ENCODE results near the gene SFXN5. TPM values are rescaled to one million over a fixed set of nuclear protein-coding genes. Genes with fewer than 3 reads are reported as not detected.

Gene SFXN5
- polyA plus RNA-seq, 1 donor (not counting 4 experiments of a cell fraction or from before 2014, with no cell fraction given): 6.3 TPM

- H3K79me2 ChIP-seq (ENCODE audit: control insufficient read depth, insufficient read depth, low read length): no peaks in the 10 kb centered on the region
- FAIRE-seq (no peak), DNase-seq (ENCODE audit: low read depth, low spot score) (no peak)
- H3K27ac ChIP-seq (ENCODE audit: control insufficient read depth, insufficient read depth, low read length): no peak overlapping the region
- no peak overlapping the region for H3K4me3 ChIP-seq (ENCODE audit: control insufficient read depth in 2 of 3, extremely low read depth in 1 of 3, insufficient read depth in 2 of 3, low read depth in 1 of 3, low read length in 3 of 3)
- no peaks in the 10 kb centered on the region for H3K9me3 ChIP-seq (ENCODE audit: control insufficient read depth, low read depth, low read length)
- peaks cover 3% of the 10 kb centered on the region for H3K9me1 ChIP-seq (ENCODE audit: control insufficient read depth, extremely low read depth, insufficient read depth, low read length)
- no peak overlapping the region for H3K4me2 ChIP-seq (ENCODE audit: control insufficient read depth, extremely low read depth, insufficient read depth, low read depth, low read length)
- H3K4me1 ChIP-seq (ENCODE audit: control insufficient read depth, extremely low read depth, insufficient read depth, low read length): no peaks in the 10 kb centered on the region
- H3K36me3 ChIP-seq (ENCODE audit: control insufficient read depth in 2 of 2, extremely low read depth in 1 of 2, insufficient read depth in 2 of 2, low read length in 2 of 2): no peaks in the 10 kb centered on the region
- H3K27me3 ChIP-seq (ENCODE audit: control insufficient read depth, extremely low read depth, insufficient read depth, low read length): no peaks in the 10 kb centered on the region
- H2AFZ ChIP-seq (ENCODE audit: control insufficient read depth, low read length): no peak overlapping the region
- dilution Hi-C loops (cut with MboI; ENCODE audit: extremely low pct_ligation_motif_present, low sequenced_read_pairs): no loop called here
- no peaks in the 10 kb centered on the region for H4K20me1 ChIP-seq (ENCODE audit: control insufficient read depth, extremely low read depth, insufficient read depth, low read length)
- no peak overlapping the region for H3K9ac ChIP-seq (ENCODE audit: control insufficient read depth, extremely low read depth, insufficient read depth, low read length)
- no peak for TF ChIP-seq CTCF (optimal IDR thresholded peaks at IDR 0.05 in 1 of 3, IDR thresholded peaks at IDR 0.05 in 1 of 3, conservative IDR thresholded peaks at IDR 0.05 in 1 of 3; ENCODE audit: extremely low read depth in 1 of 3, insufficient read depth in 2 of 3, low read length in 3 of 3)
- no peak for TF ChIP-seq EZH2 (IDR thresholded peaks at IDR 0.05; ENCODE audit: low read length)
These were observed 38.8 kb downstream of the SFXN5 start for GRCh38 chr2:73032702-73033097.

- no peak overlapping the region for H2AFZ ChIP-seq (ENCODE audit: control insufficient read depth, low read length)
- H3K36me3 ChIP-seq (ENCODE audit: control insufficient read depth in 2 of 2, extremely low read depth in 1 of 2, insufficient read depth in 2 of 2, low read length in 2 of 2): no peaks in the 10 kb centered on the region
- H3K79me2 ChIP-seq (ENCODE audit: control insufficient read depth, insufficient read depth, low read length): no peaks in the 10 kb centered on the region
- no peak overlapping the region for H3K9ac ChIP-seq (ENCODE audit: control insufficient read depth, extremely low read depth, insufficient read depth, low read length)
- H3K4me2 ChIP-seq (ENCODE audit: control insufficient read depth, extremely low read depth, insufficient read depth, low read depth, low read length): no peak overlapping the region
- FAIRE-seq (no peak), DNase-seq (ENCODE audit: low read depth, low spot score) (no peak)
- no peaks in the 10 kb centered on the region for H3K4me1 ChIP-seq (ENCODE audit: control insufficient read depth, extremely low read depth, insufficient read depth, low read length)
- H3K27me3 ChIP-seq (ENCODE audit: control insufficient read depth, extremely low read depth, insufficient read depth, low read length): no peaks in the 10 kb centered on the region
- dilution Hi-C loops (cut with MboI; ENCODE audit: extremely low pct_ligation_motif_present, low sequenced_read_pairs): no loop called here
- TF ChIP-seq EZH2 (IDR thresholded peaks at IDR 0.05; ENCODE audit: low read length) (no peak), CTCF (optimal IDR thresholded peaks at IDR 0.05 in 1 of 3, IDR thresholded peaks at IDR 0.05 in 1 of 3, conservative IDR thresholded peaks at IDR 0.05 in 1 of 3; ENCODE audit: extremely low read depth in 1 of 3, insufficient read depth in 2 of 3, low read length in 3 of 3) (no peak)
- peaks cover 3% of the 10 kb centered on the region for H3K9me1 ChIP-seq (ENCODE audit: control insufficient read depth, extremely low read depth, insufficient read depth, low read length)
- no peak overlapping the region for H3K27ac ChIP-seq (ENCODE audit: control insufficient read depth, insufficient read depth, low read length)
- no peaks in the 10 kb centered on the region for H4K20me1 ChIP-seq (ENCODE audit: control insufficient read depth, extremely low read depth, insufficient read depth, low read length)
- H3K4me3 ChIP-seq (ENCODE audit: control insufficient read depth in 2 of 3, extremely low read depth in 1 of 3, insufficient read depth in 2 of 3, low read depth in 1 of 3, low read length in 3 of 3): no peak overlapping the region
- no peaks in the 10 kb centered on the region for H3K9me3 ChIP-seq (ENCODE audit: control insufficient read depth, low read depth, low read length)
These were observed 39.5 kb downstream of the SFXN5 start for GRCh38 chr2:73031725-73032701.
